GM12875 (cell line): ENCODE data around the gene TCTN3.

Experiments
- H3K4me3 ChIP-seq: one replicate; pipeline ENCODE4 v1.5.1; 2011; ENCODE audit warnings: low read depth, low read length, control low read depth
- CTCF ChIP-seq: IDR thresholded peaks from 2 replicates; pipeline ENCODE4 v1.5.1; 2011; ENCODE audit warnings: low read depth, mild to moderate bottlenecking, control low read depth, inconsistent platforms, low read length, moderate library complexity, borderline replicate concordance; ENCODE audit not compliant: insufficient read depth

The TCTN3 gene

GRCh38 chr10:95651346-95652060 is 42.2 kb downstream of the TCTN3 start:
- TF ChIP-seq CTCF, result no peak

GRCh38 chr10:95650232-95650631 is 43.5 kb downstream of the TCTN3 start:
- TF ChIP-seq CTCF, result no peak

More at GRCh38 chr10:95651346-95652060, 42.2 kb downstream of the TCTN3 start:
- H3K4me3 ChIP-seq, result no peak overlapping the region

GRCh38 chr10:95648138-95648537 is 45.6 kb downstream of the TCTN3 start:
- no peak for TF ChIP-seq CTCF
- no peak overlapping the region for H3K4me3 ChIP-seq

More at GRCh38 chr10:95650232-95650631, 43.5 kb downstream of the TCTN3 start:
- no peak overlapping the region for H3K4me3 ChIP-seq

GRCh38 chr10:95646160-95646559 is 47.6 kb downstream of the TCTN3 start:
- no peak overlapping the region for H3K4me3 ChIP-seq
- TF ChIP-seq CTCF, result no peak

- TF ChIP-seq CTCF, result no peak
- no peak overlapping the region for H3K4me3 ChIP-seq
Measured at GRCh38 chr10:95644901-95645300, 48.8 kb downstream of the TCTN3 start.

GRCh38 chr10:95640891-95641315 is 52.8 kb downstream of the TCTN3 start:
- H3K4me3 ChIP-seq, result no peak overlapping the region
- TF ChIP-seq CTCF, result no peak

- no peak for TF ChIP-seq CTCF
- H3K4me3 ChIP-seq, result no peak overlapping the region
Measured at GRCh38 chr10:95637911-95638310, 55.8 kb downstream of the TCTN3 start.
